Activated CD4-positive, alpha-beta T cell treated with anti-CD3 and anti-CD28 coated beads, Interleukin-2, amount 50 U/mL, for 24 hours (primary cell): ENCODE measurements around the gene F2R.
"Not testable (repeated sequence)": the region's sequence is repeated elsewhere in the genome, so short reads cannot be mapped to it uniquely, and the experiment has no call there.

Source experiments
- DNase-seq, 2 donors: peaks; one replicate each; pipeline ENCODE4 v3.0.0-alpha.2; 2020; ENCODE audit warnings: low read depth in 1 of 2, low spot score in 1 of 2

F2R gene

DNA sequence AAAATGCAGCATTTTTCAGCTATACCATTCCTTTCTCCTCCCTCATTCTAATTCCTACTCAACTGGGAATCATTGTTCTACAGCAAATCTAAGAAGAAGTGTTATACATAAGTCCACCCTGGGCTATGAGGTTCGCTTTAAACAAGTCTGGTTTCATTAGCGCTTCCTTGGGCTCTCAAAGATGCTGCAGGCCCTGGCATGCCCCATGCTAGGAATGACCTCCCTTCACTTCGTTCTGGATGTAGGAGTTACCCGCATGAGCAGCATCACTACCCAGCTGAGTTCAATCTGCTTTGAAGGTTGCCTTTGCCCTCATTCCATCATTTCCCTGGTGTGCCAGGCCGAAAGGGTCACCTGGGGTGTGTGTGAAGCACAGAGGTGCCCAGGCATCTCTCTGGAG lies 35.4 kb downstream of the F2R start:
- no peak for DNase-seq

DNA sequence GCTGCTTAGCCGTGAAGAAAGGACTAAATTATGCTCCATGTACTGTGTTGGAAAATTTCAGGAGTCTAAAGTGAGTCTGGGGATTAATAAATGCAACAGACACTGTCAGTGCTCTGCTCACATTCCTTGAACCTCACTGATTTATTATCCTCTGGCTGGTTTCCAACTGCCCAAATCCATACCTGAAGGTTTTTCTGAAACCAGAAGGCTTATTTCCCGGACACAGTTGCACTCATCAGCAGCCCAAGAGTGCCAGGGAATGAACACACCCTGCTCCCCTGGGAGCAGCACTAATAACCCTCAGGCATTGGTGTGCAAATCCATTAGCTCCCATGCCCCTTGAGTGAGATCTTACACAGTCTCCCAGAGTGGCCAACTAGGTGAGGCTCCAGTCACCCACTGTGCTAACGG lies 38.7 kb downstream of the F2R start:
- no peak for DNase-seq

GRCh38 chr5:76755779-76756637 lies 40.1 kb downstream of the F2R start:
- no peak for DNase-seq

DNA sequence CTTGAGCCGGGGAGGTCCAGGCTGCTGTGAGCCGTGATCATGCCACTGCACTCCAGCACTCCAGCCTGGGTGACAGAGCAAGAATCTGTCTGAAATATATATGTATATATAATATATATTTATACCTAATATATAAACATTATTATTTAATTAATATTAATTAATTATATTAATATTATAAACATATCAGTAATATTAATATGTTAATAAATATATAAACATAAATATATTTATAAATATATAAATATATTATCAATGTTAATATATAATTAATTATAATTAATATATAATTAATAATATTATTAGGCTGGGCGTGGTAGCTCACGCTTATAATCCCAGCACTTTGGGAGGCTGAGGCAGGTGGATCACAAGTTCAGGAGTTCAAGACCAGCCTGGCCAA lies 41.1 kb downstream of the F2R start:
- DNase-seq = no peak

- DNase-seq = not testable (repeated sequence)
Measured at GRCh38 chr5:76761118-76761517, 45.2 kb downstream of the F2R start.

GRCh38 chr5:76762484-76762883 lies 46.6 kb downstream of the F2R start:
- DNase-seq = no peak

GRCh38 chr5:76763136-76763535 lies 47.2 kb downstream of the F2R start:
- no peak for DNase-seq

DNA sequence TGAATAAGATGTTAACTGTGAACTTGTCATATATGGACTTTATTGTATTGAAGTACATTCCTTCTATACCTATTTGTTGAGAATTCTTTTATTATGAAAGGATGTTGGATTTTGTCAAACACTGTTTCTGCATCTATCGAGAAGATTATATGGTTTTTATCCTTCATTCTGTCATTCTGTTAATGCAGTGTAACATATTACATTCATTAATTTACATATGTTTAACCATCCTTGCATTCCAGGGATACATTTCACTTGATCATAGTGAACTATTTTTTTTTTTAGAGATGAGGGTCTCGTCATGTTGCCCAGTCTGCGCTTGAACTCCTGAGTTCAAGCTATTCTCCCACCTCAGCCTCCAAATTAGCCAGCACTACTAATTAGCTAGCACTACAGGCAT lies 48.4 kb downstream of the F2R start:
- DNase-seq = no peak

DNA sequence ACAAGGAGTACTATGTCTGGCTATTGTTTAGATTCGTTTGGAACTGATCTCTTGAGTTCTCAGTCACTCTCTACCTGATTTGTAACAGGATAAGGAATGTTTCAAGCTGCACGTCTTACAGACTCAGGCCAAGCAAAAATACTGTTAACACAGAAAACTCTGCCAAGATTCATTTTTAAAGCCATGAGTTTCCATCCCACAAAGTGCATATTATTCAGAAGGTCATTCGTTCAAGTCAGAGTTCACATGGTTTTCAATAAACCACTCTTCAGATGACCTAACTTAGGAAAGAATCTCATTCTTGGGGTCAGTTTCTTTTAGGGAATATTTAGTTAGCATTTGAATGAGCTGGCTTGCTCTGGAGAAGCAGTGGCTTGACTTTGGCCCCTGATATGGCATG lies 49.3 kb downstream of the F2R start:
- no peak for DNase-seq

DNA sequence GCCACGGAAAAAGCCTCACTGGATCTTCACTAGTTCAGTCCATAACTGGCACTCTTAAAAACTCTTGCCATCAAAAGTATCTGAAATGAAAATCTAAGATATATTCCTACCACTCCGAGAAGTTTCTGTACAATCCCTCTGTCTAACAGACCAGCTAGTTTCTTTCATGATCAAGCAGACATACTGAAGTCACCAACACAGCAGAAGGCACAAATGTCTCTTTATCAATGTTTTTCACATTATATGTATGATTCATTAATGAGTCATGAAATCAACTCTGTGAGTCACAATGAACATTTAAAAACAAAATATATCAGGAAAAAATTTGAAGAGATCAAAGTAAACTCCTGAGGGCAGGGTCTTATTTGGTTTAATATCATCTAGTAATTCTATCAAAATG lies 50.8 kb downstream of the F2R start:
- DNase-seq = no peak

DNA sequence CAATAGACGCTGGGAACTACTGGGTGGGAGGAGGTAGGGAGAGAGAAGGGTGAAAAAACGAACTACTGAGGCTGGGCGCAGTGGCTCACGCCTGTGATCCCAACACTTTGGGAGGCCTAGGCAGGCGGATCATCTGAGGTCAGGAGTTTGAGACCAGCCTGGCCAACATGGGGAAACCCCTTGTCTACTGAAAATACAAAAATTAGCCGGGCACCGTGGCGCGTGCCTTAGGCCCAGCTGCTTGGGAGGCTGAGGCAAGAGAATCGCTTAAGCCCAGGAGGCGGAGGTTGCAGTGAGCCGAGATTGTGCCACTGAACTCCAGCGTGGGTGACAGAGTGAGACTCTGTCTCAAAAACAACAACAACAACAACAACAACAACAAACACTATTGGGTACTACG lies 55.1 kb downstream of the F2R start:
- not testable (repeated sequence) for DNase-seq

GRCh38 chr5:76771705-76772405 lies 55.9 kb downstream of the F2R start:
- DNase-seq = no peak

- DNase-seq = no peak
Measured at GRCh38 chr5:76775921-76776320, 60.0 kb downstream of the F2R start.

DNA sequence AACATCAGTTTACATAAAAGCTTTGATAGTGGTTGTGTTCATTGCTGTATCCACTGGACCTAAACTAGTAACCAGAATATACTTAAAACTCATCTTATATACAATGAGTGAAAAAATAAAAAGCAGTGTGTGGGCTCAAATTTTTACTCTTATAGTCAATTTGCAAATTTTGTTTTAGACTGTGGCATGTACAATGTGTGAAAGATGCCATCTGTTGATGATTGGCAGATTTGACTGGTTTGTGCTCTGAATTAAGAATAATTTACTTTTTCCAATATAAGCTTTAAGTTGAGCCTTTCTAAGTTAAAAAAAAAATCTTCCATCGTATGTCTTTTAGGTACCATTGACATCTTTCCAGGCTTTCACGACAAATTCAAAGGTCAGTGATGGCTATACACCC lies 60.5 kb downstream of the F2R start:
- no peak for DNase-seq

- not testable (repeated sequence) for DNase-seq
Measured at GRCh38 chr5:76780616-76781015, 64.7 kb downstream of the F2R start.

GRCh38 chr5:76781775-76782174 lies 65.8 kb downstream of the F2R start:
- DNase-seq = no peak

DNA sequence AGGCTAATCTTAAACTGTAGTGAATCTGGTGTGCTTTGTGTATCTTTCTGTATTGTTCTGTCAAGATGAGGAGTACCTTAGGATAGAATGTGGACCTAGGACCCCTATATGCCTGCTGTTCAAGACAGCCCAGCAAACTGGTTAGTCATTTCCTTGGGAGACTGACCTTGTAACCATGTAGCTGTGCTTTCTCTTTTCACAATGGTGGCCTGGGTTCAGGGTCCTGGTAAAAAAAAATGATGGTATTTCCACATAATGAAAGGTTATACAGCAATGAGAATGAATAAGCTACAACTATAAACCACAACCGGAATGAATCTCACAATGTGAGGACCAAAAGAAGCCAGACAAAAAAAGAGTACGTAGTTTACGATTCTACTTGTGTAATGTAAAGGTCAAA lies 66.5 kb downstream of the F2R start:
- no peak for DNase-seq
